GM19468 (cell line): ENCODE measurements around the gene HIBADH.
"Not testable (repeated sequence)": the region's sequence is repeated elsewhere in the genome, so short reads cannot be mapped to it uniquely, and the experiment has no call there.

Source experiments
- ATAC-seq: cut with Tn5 transposase; IDR thresholded peaks from one replicate; pipeline ENCODE4 v1.9.1; 2021; ENCODE audit warnings: mild to moderate bottlenecking, moderate library complexity, moderate number of reproducible peaks; ENCODE audit not compliant: unreplicated experiment; ENCODE audit errors: extremely low read depth

The HIBADH gene

DNA sequence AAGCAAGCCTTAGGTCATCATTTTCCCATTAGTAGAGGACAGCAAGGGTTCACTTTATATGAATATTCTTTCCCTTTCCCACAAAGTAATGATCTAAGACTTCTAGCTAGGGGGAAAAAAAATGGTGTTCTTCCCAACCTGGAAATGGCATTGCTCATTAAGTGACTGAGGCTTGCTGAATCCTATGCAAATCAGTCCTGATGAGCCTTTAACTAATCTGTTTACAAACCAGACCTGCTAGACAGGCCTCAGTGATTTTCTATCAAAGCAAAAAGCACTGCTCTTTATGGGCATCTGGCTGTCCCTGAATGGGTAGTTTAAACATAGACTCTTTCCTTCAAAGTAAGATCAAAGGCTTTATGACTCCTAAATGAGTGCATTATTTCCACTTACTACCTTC lies 146.3 kb downstream of the HIBADH start:
- ATAC-seq: no peak

DNA sequence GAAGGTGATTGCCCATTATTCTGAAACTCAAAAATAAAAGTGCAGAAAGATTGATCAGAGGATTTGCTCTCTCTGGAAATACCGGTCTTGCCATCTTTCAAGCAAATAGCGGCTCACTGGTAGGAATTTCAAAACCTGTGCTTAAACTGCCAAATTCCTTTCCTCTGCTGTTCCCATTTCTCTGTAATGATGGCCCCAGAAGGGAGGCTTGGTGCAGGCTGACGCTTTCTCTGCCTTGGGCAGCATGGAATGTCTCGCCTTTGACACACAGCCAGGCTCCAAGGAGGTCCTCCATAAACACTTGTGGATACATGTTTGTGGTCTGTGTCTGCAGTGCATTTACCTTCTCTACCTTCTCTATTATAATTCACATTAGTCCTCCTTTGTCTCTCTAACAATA lies 146.8 kb downstream of the HIBADH start:
- no peak for ATAC-seq

DNA sequence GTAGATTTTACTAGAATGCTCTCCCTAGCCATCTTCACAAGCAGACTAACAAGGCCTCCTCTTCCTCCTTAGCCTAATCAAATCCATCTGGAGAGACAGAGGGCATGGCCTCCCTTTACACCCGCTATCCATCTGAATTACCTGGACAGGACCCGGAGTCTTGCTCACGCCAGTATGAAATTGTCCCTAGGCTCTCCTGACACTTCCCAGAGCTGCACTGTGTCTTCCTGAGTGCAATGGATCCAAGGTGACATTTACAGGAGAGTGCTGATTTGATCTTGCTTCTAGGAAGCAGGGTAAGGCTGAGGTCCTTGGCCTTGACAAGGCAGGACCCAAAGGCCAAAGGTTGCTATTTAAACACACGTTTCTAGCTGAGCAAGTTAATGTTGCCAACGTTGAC lies 147.8 kb downstream of the HIBADH start:
- ATAC-seq: no peak

DNA sequence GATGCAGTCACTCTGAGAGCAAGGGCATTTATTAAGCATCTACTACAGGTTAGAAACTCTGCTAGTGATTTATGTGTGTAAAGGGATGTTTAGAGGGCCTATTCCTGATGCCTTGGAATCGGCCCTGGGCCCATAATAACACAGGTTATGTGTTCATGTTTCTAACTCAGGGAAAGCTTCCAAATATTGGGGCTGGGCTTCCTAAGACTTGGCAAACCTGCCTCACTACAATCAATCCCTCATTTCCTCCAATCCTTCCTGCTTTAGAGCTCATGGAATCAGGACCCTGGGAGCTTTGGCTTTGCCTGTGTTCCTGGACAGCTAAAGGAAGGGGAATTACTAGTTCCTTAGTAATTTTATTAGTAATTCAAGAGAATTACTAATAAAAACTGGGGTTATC lies 148.8 kb downstream of the HIBADH start:
- no peak for ATAC-seq

DNA sequence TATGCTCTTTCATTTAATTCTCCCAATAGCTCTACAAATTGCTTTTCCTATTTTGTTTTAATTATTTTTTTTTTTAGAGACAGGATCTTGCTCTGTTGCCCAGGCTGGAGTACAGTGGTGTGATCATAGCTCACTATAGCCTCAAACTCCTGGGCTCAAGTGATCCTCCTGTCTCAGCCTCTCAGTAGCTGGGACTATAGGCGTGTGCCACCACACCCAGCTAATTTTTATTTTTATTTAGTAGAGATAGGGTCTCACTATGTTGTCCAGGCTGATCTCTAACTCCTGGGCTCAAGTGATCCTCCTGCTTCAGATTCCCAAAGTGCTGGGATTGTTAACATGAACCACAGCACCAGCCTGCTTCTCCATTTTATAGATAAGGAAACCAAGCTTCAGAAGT lies 151.3 kb downstream of the HIBADH start:
- ATAC-seq: not testable (repeated sequence)

DNA sequence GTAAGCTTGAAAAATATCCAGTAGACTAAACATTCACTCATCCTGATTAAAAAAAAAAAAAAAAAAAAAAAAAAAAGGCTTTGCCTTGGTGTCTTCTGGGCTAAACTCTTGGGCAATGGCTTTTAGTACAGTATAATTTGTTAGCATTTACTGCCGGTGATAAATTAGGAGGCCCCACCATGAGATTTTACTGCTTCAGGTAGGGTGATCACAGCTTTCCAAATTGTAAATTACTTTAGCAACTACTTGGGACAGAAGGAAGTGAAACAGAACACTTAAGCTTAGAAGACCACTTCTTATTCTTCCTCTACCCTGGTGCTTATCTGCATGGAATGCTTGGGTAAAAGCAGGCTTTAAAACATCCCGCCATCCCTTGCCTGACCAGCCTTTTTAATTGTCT lies 152.1 kb downstream of the HIBADH start:
- no peak for ATAC-seq

DNA sequence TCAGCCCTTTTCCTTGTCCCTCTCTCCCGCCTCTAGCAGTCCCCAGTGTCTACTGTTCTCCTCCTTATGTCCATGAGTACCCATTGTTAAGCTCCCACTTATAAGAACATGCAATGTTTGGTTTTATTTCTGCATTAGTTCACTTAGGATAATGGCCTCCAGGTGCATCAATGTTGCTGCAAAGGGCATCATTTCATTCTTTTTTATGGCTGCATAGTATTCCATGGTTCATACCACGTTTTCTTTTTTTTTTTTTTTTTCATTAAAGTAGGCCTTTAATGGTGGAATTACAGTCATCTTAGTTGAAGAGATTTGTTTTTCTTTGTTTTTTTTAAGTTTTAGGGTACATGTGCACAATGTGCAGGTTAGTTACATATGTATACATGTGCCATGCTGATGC lies 160.8 kb downstream of the HIBADH start:
- not testable (repeated sequence) for ATAC-seq

DNA sequence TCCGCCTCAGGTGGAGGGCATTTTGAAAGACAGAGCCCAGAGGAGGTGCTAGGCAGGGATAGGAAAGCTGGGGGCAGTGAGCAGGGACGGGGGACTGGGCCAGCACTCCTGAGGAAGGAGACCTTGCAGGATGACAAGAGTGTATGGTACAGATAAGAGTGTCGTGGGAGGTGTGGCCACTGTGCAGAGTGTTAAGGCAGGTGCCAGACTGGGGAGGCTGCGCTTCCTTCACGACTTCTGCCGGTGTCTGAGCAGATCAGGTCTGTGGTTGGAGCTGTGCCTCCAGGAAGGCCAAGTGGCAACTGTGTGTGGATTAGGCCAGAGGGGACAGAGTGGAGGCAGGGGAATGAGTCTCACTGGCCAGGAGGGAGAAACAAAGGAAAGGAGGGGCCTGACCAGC lies 161.7 kb downstream of the HIBADH start:
- no peak for ATAC-seq

DNA sequence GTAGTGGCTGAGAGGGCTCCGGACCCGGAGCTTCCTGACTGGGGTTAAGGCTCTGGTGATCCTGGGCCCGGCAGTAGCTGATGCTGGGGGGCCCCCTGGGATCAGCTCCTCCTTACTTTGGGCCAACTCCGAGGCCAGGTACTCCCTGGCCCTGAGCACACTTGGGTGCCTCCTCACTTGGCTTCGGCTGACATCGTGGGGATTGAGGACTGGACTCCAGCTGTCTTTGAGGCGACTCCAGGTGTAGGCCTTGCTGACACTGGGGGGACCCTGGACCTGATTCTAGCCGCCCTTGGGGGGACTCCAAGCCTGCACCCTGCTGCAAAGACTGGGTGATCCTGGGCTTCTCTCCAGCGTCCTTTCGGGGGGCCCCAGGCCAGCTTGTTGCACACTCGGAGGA lies 170.5 kb downstream of the HIBADH start:
- no peak for ATAC-seq

DNA sequence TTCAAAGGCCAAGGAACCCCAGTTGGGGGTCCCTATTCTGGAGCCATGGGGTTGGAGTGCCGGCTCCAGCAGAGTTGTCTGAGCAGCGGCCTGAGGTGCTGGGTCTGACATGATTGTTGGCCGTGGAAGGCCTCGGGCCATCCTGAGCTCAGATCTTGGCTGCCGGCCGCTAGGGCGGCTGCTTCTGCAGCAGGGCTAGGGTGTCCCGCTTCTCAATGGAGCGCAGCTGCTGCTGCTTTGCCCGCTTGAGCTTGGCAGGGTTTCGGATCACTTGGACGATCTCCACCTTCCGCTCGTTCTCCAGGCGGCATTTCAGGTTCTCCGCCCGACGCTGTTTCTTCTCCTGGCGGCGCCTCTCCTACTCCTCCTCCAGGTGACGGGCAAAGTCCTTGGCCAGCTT lies 171.1 kb downstream of the HIBADH start:
- no peak for ATAC-seq

DNA sequence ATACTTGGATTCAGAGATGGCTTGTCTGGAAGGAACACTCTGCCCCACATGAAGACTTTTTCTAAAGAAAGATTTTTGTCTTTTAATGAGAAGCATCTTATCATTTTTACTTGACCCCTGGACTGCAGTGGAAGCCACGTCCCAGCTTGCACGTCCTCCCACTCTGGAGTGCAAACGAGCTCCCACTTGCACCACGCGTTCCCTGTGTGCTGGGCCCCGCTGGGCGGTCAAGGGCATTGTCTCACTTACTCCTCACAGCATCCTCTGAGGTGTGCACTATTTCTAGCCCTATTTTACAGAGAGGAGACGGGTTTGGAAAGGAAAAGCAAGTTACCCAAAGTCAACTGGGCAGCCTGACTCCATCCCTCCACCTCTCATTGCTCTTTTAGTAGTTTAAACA lies 175.2 kb downstream of the HIBADH start:
- ATAC-seq: no peak

DNA sequence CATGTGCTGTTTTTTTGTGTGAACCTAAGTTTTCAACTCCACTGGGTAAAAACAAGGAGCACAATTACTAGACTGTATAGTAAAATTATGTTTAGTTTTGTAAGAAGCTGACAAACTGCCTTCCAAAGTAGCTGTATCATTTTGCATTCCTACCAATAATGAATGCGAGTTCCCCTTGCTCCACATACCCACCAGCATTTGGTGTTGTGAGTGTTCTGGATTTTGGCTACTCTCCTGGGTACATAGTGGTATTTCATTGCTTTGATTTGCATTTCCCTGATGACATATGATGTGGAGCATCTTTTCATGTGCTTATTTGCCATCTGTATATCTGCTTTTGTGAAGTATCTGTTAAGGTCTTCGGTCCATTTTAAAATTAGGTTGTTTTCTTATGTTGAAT lies 178.2 kb downstream of the HIBADH start:
- no peak for ATAC-seq

DNA sequence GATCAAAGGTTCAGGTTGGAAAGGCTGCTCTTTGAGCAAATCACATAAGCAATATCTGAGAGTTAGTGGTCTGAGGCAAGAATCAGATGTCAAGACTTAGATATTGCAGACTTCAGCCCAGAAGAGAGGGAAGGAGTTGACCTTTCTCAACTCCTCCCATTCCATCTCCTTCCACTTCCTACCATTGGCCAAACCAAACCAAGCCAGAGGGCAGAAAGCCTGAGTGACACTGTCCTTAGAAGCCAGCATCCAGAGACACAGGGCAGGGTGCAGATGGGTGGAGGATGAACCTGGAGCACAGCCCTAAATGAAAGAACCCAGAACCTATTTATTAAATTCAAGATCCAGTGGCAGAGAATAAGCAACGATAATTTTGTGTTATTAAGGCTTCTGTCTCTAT lies 180.5 kb downstream of the HIBADH start:
- ATAC-seq: no peak

DNA sequence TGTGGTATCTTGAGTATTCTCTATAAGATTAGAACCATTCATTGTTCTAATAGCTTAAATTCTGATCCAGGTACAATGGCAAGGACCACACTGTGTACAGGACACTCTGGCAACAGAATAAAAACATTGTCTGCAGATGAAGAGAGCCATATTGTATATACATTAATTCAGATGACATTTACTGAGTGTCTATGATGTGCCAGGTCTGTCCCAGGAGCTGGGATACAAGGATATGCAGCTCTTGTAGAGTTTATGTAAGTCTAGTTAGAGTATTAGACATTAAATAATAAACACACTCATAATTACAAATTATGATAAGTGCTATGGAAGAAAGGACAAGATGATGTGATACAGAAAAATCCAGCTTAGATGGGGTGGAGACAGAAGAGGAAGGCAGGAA lies 184.1 kb downstream of the HIBADH start:
- no peak for ATAC-seq

DNA sequence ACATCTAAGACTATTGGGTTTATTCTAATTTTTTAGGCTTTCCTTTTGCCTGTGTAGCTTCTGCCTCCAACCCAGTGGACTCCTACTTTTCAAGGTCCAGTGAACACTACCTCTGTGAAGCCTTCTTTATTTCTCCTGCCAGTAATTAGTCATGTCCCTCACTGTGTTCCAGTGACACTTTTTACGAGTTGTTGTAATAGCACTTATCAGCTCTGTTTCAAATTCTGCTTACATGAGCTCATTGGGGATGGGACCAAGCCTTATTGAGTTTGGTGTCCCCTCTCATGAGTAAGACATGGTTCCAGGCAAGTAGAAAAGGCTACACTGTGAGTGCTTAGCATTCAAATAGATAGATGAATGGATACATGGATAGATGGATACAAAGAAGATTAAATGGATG lies 184.6 kb downstream of the HIBADH start:
- ATAC-seq: no peak

DNA sequence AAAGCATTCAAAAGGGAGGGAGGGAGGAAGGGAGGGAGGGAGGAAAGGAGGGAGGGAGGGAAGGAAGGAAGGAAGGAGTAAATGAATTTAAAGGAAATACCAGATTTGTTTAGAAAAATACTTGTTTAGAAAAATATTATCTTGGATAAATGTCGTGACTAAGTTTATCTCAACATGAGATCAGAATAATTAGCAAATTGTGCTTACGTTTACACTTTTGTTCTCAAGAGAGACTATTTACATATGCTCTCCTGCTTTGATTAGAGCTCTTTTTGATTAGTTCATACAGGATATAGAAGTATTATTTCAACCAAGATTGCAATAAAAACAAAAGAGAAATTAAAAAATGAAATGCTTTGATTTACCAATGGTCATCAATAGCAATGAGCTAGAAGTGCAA lies 186.2 kb downstream of the HIBADH start:
- ATAC-seq: no peak
